Measurements from ENCODE around the gene ZNF844. TPM values are rescaled to one million over a fixed set of nuclear protein-coding genes. Genes with fewer than 3 reads are reported as not detected.

The ZNF844 gene
- total and polyA plus RNA-seq, 2 donors (not counting 1 experiment from before 2014, with no cell fraction given): 5.9 to 36.4 TPM

Small RNA genes lying within 50 kb of the gene (small RNA-seq; reads per million reads assigned to genes)
- gene RF00019 (ENCODE audit: insufficient read length, low read depth, low replicate concordance) (not detected), gene RNA5SP465 (ENCODE audit: insufficient read length, low read depth, low replicate concordance) (not detected), gene RNA5SP466 (ENCODE audit: insufficient read length, low read depth, low replicate concordance) (not detected), gene RNA5SP467 (ENCODE audit: insufficient read length, low read depth, low replicate concordance) (not detected)

Other genes starting within 250 kb of the ZNF844 start
- gene ZNF439, start 216.0 kb upstream of the ZNF844 start, total RNA-seq: 48.6 and 52.3 TPM in 2 replicates
- gene ZNF439, start 216.0 kb upstream of the ZNF844 start, polyA plus RNA-seq: 19.7 and 27.8 TPM in 2 replicates
- gene ZNF69, start 176.9 kb upstream of the ZNF844 start, total RNA-seq: 2.1 and 4.8 TPM in 2 replicates
- 0.69 and 0.92 TPM in 2 replicates for gene ZNF69, start 176.9 kb upstream of the ZNF844 start, polyA plus RNA-seq
- gene ZNF700, start 139.6 kb upstream of the ZNF844 start, total RNA-seq: 34.9 and 40.5 TPM in 2 replicates
- gene ZNF700, start 139.6 kb upstream of the ZNF844 start, polyA plus RNA-seq: 14.3 and 16.8 TPM in 2 replicates
- 14.2 and 16.6 TPM in 2 replicates for gene ZNF763, start 99.7 kb upstream of the ZNF844 start, total RNA-seq
- gene ZNF763, start 99.7 kb upstream of the ZNF844 start, polyA plus RNA-seq: 3.0 and 4.5 TPM in 2 replicates
- 7.3 and 7.6 TPM in 2 replicates for gene ZNF433, start 29.1 kb upstream of the ZNF844 start, total RNA-seq
- gene ZNF433, start 29.1 kb upstream of the ZNF844 start, polyA plus RNA-seq: 1.1 and 1.3 TPM in 2 replicates
- 0.29 TPM in 1 of 2 replicates, not detected in the other for gene ZNF878, start 11.8 kb upstream of the ZNF844 start, total RNA-seq
- gene ZNF878, start 11.8 kb upstream of the ZNF844 start, polyA plus RNA-seq: 0.04 TPM in 1 of 2 replicates, not detected in the other
- gene ZNF20, start 75.6 kb downstream of the ZNF844 start, total RNA-seq: 5.4 and 10.6 TPM in 2 replicates
- 0.89 and 1.6 TPM in 2 replicates for gene ZNF20, start 75.6 kb downstream of the ZNF844 start, polyA plus RNA-seq
- gene ZNF625, start 92.0 kb downstream of the ZNF844 start, total RNA-seq: 6.6 and 9.8 TPM in 2 replicates
- 0.60 and 0.69 TPM in 2 replicates for gene ZNF625, start 92.0 kb downstream of the ZNF844 start, polyA plus RNA-seq
- gene ZNF136, start 98.4 kb downstream of the ZNF844 start, total RNA-seq: 30.8 and 33.5 TPM in 2 replicates
- 7.5 and 23.0 TPM in 2 replicates for gene ZNF136, start 98.4 kb downstream of the ZNF844 start, polyA plus RNA-seq
- 27.8 and 28.0 TPM in 2 replicates for gene ZNF44, start 230.2 kb downstream of the ZNF844 start, total RNA-seq
- 11.3 and 14.4 TPM in 2 replicates for gene ZNF44, start 230.2 kb downstream of the ZNF844 start, polyA plus RNA-seq

Data from B cell (primary cell).